Mesendoderm (in vitro differentiated cells): Measurements from ENCODE around the gene CLN6.
"Not testable (repeated sequence)": the region's sequence is repeated elsewhere in the genome, so short reads cannot be mapped to it uniquely, and the experiment has no call there.

Experiments used
- DNase-seq: peaks from one replicate; pipeline ENCODE4 v3.0.0; 2013
- H2AK5ac ChIP-seq: 2 replicates; pipeline ENCODE4 v1.6.1; 2013; ENCODE audit warnings: low read length, inconsistent platforms
- H2BK120ac ChIP-seq: 2 replicates; pipeline ENCODE4 v1.6.1; 2013; ENCODE audit warnings: low read depth, mild to moderate bottlenecking, low read length, moderate library complexity, mixed read lengths
- H2BK15ac ChIP-seq: replicated peaks from 2 replicates; pipeline ENCODE4 v1.6.1; 2013; ENCODE audit warnings: low read depth, mild to moderate bottlenecking, moderate library complexity
- H2BK5ac ChIP-seq: 2 replicates; pipeline ENCODE4 v1.6.1; 2013; ENCODE audit warnings: low read length, inconsistent platforms
- H3K18ac ChIP-seq: 2 replicates; pipeline ENCODE4 v1.6.1; 2013; ENCODE audit warnings: mild to moderate bottlenecking, low read length, mixed read lengths
- H3K23ac ChIP-seq: one replicate; pipeline ENCODE4 v1.6.1; 2013; ENCODE audit warnings: low read length
- H3K27ac ChIP-seq: 2 replicates; pipeline ENCODE4 v1.5.1; 2013; ENCODE audit warnings: low read depth, mild to moderate bottlenecking, inconsistent platforms, low read length, moderate library complexity
- H3K27me3 ChIP-seq: 2 replicates; pipeline ENCODE4 v1.6.1; 2013; ENCODE audit warnings: low read length, control low read depth, mild to moderate bottlenecking, inconsistent platforms; ENCODE audit not compliant: insufficient read depth, poor library complexity
- H3K36me3 ChIP-seq: 2 replicates; pipeline ENCODE4 v1.6.1; 2013; ENCODE audit warnings: low read length, inconsistent platforms; ENCODE audit not compliant: control insufficient read depth, insufficient read depth
- H3K4ac ChIP-seq: one replicate; pipeline ENCODE4 v1.6.1; 2013; ENCODE audit warnings: low read depth, mild to moderate bottlenecking, low read length, moderate library complexity
- H3K4me1 ChIP-seq: 2 replicates; pipeline ENCODE4 v1.6.1; 2013; ENCODE audit warnings: low read depth, low read length, inconsistent platforms; ENCODE audit not compliant: control insufficient read depth
- H3K4me2 ChIP-seq: 2 replicates; pipeline ENCODE4 v1.6.1; 2013; ENCODE audit warnings: low read length
- H3K4me3 ChIP-seq: 2 replicates; pipeline ENCODE4 v1.5.1; 2013; ENCODE audit warnings: mild to moderate bottlenecking, low read length
- H3K56ac ChIP-seq: one replicate; pipeline ENCODE4 v1.6.1; 2013; ENCODE audit warnings: low read length
- H3K79me1 ChIP-seq: 2 replicates; pipeline ENCODE4 v1.6.1; 2013; ENCODE audit warnings: low read length, inconsistent platforms
- H3K79me2 ChIP-seq: 2 replicates; pipeline ENCODE4 v1.6.1; 2013; ENCODE audit warnings: mild to moderate bottlenecking, low read length; ENCODE audit not compliant: control insufficient read depth, insufficient read depth
- H3K9ac ChIP-seq: 2 replicates; pipeline ENCODE4 v1.6.1; 2013; ENCODE audit warnings: low read length, inconsistent platforms
- H4K5ac ChIP-seq: one replicate; pipeline ENCODE4 v1.6.1; 2013; ENCODE audit warnings: low read length
- H4K8ac ChIP-seq: one replicate; pipeline ENCODE4 v1.6.1; 2013; ENCODE audit warnings: low read depth, mild to moderate bottlenecking, control low read depth, low read length, moderate library complexity
- WGBS: extraction: QIAGEN DNeasy Blood & Tissue Kit; methylation state at CpG from one replicate; pipeline ENCODE4 v1.1.7; 2013; ENCODE audit warnings: low lambda C conversion rate, missing lambda C conversion rate; ENCODE audit not compliant: insufficient coverage; ENCODE audit errors: extremely low coverage; 5-methylcytosine and 5-hydroxymethylcytosine counted together

The CLN6 gene

DNA sequence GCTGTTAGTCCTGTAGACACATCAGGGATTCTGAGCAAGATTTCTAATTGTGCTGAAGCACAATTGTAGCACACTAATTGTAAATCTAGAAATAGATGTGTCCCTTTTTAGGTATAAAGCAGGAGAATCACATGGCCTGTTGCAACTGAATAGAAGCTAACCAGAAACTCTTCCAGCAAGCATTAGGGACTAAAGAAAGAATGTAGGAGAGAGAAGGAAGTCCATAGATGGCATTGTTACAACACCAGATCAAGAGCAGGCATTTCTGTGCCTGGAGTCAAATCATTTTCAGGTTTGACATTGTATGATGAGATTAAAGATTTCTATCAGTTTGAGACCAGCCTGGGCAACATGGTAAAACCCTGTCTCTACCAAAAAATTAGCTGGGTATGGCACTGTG, 51.8 kb downstream of the CLN6 start:
- Histone ChIP-seq H2BK15ac (no peak overlapping the region), H3K79me2 (no peaks in the 10 kb centered on the region), H3K79me1 (no peaks in the 10 kb centered on the region), H3K9ac (no peak overlapping the region), H3K4me3 (no peak overlapping the region), H3K18ac (no peak overlapping the region), H3K36me3 (peaks cover 2% of the 10 kb centered on the region), H2BK120ac (no peak overlapping the region), H2AK5ac (no peak overlapping the region), H4K8ac (no peak overlapping the region), H3K23ac (no peak overlapping the region), H2BK5ac (no peak overlapping the region), H3K4me1 (no peaks in the 10 kb centered on the region), H3K27me3 (no peaks in the 10 kb centered on the region), H4K5ac (no peak overlapping the region), H3K27ac (no peak overlapping the region), H3K4me2 (no peak overlapping the region), H3K4ac (no peak overlapping the region), H3K56ac (no peak overlapping the region)
- no peak for DNase-seq

GRCh38 chr15:68176601-68177000, 52.9 kb downstream of the CLN6 start:
- H2BK5ac ChIP-seq = no peak overlapping the region
- no peak overlapping the region for H3K4me2 ChIP-seq
- no peaks in the 10 kb centered on the region for H3K79me2 ChIP-seq
- no peak overlapping the region for H3K27ac ChIP-seq
- H3K18ac ChIP-seq = no peak overlapping the region
- peaks cover 2% of the 10 kb centered on the region for H3K36me3 ChIP-seq
- no peak overlapping the region for H4K5ac ChIP-seq
- H3K79me1 ChIP-seq = no peaks in the 10 kb centered on the region
- no peak overlapping the region for H3K4ac ChIP-seq
- no peak overlapping the region for H2BK120ac ChIP-seq
- H3K23ac ChIP-seq = no peak overlapping the region
- no CpG with 5 or more reads among the region's 3 CpGs for WGBS
- H3K4me3 ChIP-seq = no peak overlapping the region
- H3K27me3 ChIP-seq = no peaks in the 10 kb centered on the region
- no peak for DNase-seq
- H2BK15ac ChIP-seq = no peak overlapping the region
- H3K9ac ChIP-seq = no peak overlapping the region
- H3K4me1 ChIP-seq = no peaks in the 10 kb centered on the region
- no peak overlapping the region for H3K56ac ChIP-seq
- no peak overlapping the region for H2AK5ac ChIP-seq
- H4K8ac ChIP-seq = no peak overlapping the region

DNA sequence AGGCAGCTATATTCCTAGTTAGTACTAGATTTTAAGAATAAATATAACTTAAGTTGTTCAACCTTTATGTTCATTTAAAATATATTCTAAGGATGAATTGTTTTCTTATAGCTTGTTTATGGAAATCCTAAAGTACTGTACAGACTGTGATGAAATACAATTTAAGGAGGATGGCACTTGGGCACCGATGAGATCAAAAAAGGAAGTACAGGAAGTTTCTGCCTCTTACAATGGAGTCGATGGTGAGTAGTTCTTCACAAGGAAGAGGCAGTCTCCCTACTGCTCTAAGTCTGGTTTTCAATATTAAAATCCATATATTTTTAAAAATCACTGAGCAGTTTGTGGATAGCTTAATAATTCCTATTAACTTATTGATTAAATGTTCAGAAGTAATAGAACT, 54.0 kb downstream of the CLN6 start:
- Histone ChIP-seq H2BK15ac (no peak overlapping the region), H3K4me3 (no peak overlapping the region), H2BK5ac (no peak overlapping the region), H3K23ac (no peak overlapping the region), H3K79me2 (no peaks in the 10 kb centered on the region), H3K4ac (no peak overlapping the region), H3K4me2 (no peak overlapping the region), H4K5ac (no peak overlapping the region), H3K27ac (no peak overlapping the region), H3K79me1 (no peaks in the 10 kb centered on the region), H4K8ac (no peak overlapping the region), H2AK5ac (no peak overlapping the region), H3K36me3 (no peaks in the 10 kb centered on the region), H2BK120ac (no peak overlapping the region), H3K56ac (no peak overlapping the region), H3K18ac (no peak overlapping the region), H3K4me1 (no peaks in the 10 kb centered on the region), H3K9ac (no peak overlapping the region), H3K27me3 (no peaks in the 10 kb centered on the region)
- whole genome bisulfite sequencing = no CpG with 5 or more reads among the region's 2 CpGs
- no peak for DNase-seq

DNA sequence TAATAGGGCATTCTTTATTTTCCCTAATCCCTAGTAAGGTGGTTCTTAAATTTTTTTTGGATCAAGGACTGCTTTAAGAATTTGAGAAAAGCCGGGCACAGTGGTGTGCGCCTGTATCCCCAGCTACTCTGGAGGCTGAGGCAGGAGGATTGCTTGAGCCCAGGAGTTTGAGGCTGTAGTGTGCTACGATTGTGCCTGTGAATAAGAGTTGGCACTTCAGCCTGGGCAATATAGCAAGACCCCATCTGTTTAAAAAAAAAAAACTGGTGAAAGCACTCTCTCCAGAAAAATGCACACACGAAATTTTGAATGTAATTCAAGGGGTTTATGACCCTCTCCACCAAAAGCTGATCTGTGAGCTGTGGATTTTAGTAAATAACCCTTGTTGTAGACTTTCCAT, 56.4 kb downstream of the CLN6 start:
- H3K23ac ChIP-seq = no peak overlapping the region
- H3K18ac ChIP-seq = no peak overlapping the region
- no peak overlapping the region for H3K9ac ChIP-seq
- no peaks in the 10 kb centered on the region for H3K36me3 ChIP-seq
- no peaks in the 10 kb centered on the region for H3K4me1 ChIP-seq
- H3K56ac ChIP-seq = no peak overlapping the region
- no peak overlapping the region for H3K4ac ChIP-seq
- H3K79me2 ChIP-seq = no peaks in the 10 kb centered on the region
- no peak overlapping the region for H3K27ac ChIP-seq
- H2BK5ac ChIP-seq = no peak overlapping the region
- H3K4me2 ChIP-seq = no peak overlapping the region
- no peak for DNase-seq
- no peaks in the 10 kb centered on the region for H3K79me1 ChIP-seq
- H2BK120ac ChIP-seq = no peak overlapping the region
- H2BK15ac ChIP-seq = no peak overlapping the region
- no peak overlapping the region for H2AK5ac ChIP-seq
- H3K27me3 ChIP-seq = no peaks in the 10 kb centered on the region
- no CpG with 5 or more reads among the region's 4 CpGs for WGBS
- no peak overlapping the region for H3K4me3 ChIP-seq
- H4K8ac ChIP-seq = no peak overlapping the region
- H4K5ac ChIP-seq = no peak overlapping the region

DNA sequence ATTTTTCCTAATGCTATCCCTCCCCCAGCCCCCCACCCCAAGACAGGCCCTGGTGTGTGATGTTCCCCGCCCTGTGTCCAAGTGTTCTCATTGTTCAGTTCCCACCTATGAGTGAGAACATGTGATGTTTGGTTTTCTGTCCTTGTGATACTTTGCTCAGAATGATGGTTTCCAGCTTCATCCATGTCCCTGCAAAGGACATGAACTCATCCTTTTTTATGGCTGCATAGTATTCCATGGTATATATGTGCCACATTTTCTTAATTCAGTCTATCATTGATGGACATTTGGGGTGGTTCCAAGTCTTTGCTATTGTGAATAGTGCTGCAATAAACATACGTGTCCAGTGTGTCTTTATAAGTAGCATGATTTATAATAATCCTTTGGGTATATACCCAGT, 57.5 kb downstream of the CLN6 start:
- not testable (repeated sequence) for DNase-seq, H4K5ac ChIP-seq, H3K18ac ChIP-seq, H4K8ac ChIP-seq, H3K4ac ChIP-seq, H2AK5ac ChIP-seq, H3K4me3 ChIP-seq, H3K27ac ChIP-seq, H3K36me3 ChIP-seq, H3K56ac ChIP-seq, H2BK120ac ChIP-seq, H2BK15ac ChIP-seq, H3K79me2 ChIP-seq, H3K27me3 ChIP-seq, H3K9ac ChIP-seq, H3K79me1 ChIP-seq, H2BK5ac ChIP-seq, H3K4me2 ChIP-seq, H3K23ac ChIP-seq, H3K4me1 ChIP-seq
- no CpG with 5 or more reads among the region's 2 CpGs for WGBS

- DNase-seq = no peak
- WGBS = no CpG with 5 or more reads among the region's 4 CpGs
Observed at GRCh38 chr15:68166847-68167246, 62.7 kb downstream of the CLN6 start.

More at GRCh38 chr15:68166847-68167246, 62.7 kb downstream of the CLN6 start:
- H2BK120ac ChIP-seq = no peak overlapping the region
- no peak overlapping the region for H3K9ac ChIP-seq
- H3K79me2 ChIP-seq = no peaks in the 10 kb centered on the region
- H2BK5ac ChIP-seq = no peak overlapping the region
- no peak overlapping the region for H3K56ac ChIP-seq
- no peaks in the 10 kb centered on the region for H3K79me1 ChIP-seq
- H3K27ac ChIP-seq = no peak overlapping the region
- H3K18ac ChIP-seq = no peak overlapping the region
- H2BK15ac ChIP-seq = no peak overlapping the region
- no peaks in the 10 kb centered on the region for H3K4me1 ChIP-seq
- H3K36me3 ChIP-seq = no peaks in the 10 kb centered on the region
- H3K4me2 ChIP-seq = no peak overlapping the region
- no peak overlapping the region for H2AK5ac ChIP-seq
- no peaks in the 10 kb centered on the region for H3K27me3 ChIP-seq
- H4K5ac ChIP-seq = no peak overlapping the region
- no peak overlapping the region for H3K23ac ChIP-seq
- H4K8ac ChIP-seq = no peak overlapping the region
- H3K4ac ChIP-seq = no peak overlapping the region
- H3K4me3 ChIP-seq = no peak overlapping the region
